Naive thymus-derived CD8-positive, alpha-beta T cell (primary cell): Measurements from ENCODE around the gene PRR4. TPM values are rescaled to one million over a fixed set of nuclear protein-coding genes. Genes with fewer than 3 reads are reported as not detected.

ENCODE experiments used
- polyA plus RNA-seq, 3 donors: library from polyadenylated mRNA; unstranded; fragments of 300-500 nt; fragmentation: Illumina TruSeq; gene quantifications; one replicate each; pipeline ENCODE4 v1.2.3, GENCODE V29; 2021
- total RNA-seq, 8 experiments: library from RNA in 2 of 8; stranded (reverse) in 2 of 8; gene quantifications; one replicate each; pipeline ENCODE4 v1.2.3 and lab custom pipeline; 2021 to 2026

The PRR4 gene
- total and polyA plus RNA-seq, 5 experiments from 2014 or later, result 0.87 to 5.7 (median 2.1) TPM; not detected in 1

Other genes with a start within 250 kb of the PRR4 start
- gene MAGOHB, start 235.9 kb downstream of the PRR4 start, total RNA-seq, result 10 to 100 TPM; 34.3 to 39.1 TPM
- 10 to 100 TPM; 44.1 to 77.3 (median 53.9) TPM for gene MAGOHB, start 235.9 kb downstream of the PRR4 start, polyA plus RNA-seq
- gene STYK1, start 175.4 kb downstream of the PRR4 start, total RNA-seq, result under 1 TPM; 0.10 to 0.19 TPM
- gene STYK1, start 175.4 kb downstream of the PRR4 start, polyA plus RNA-seq, result under 1 TPM in 1 of 3 donors, not detected in 2; 0.47 TPM
- 10 to 100 TPM; 86.0 to 88.6 TPM for gene YBX3, start 126.2 kb downstream of the PRR4 start, total RNA-seq
- gene YBX3, start 126.2 kb downstream of the PRR4 start, polyA plus RNA-seq, result 10 to 100 TPM; 56.6 to 80.1 (median 62.5) TPM
- not detected for gene TAS2R7, start 46.8 kb downstream of the PRR4 start, total RNA-seq
- not detected for gene TAS2R7, start 46.8 kb downstream of the PRR4 start, polyA plus RNA-seq
- gene TAS2R8, start 42.2 kb downstream of the PRR4 start, total RNA-seq, result not detected
- not detected for gene TAS2R8, start 42.2 kb downstream of the PRR4 start, polyA plus RNA-seq
- not detected for gene TAS2R9, start 39.3 kb downstream of the PRR4 start, total RNA-seq
- not detected for gene TAS2R9, start 39.3 kb downstream of the PRR4 start, polyA plus RNA-seq
- gene TAS2R10, start 23.1 kb downstream of the PRR4 start, total RNA-seq, result 1 to 10 TPM; 1.3 TPM
- gene TAS2R10, start 23.1 kb downstream of the PRR4 start, polyA plus RNA-seq, result not detected
- 10 to 100 TPM; 20.8 to 27.1 TPM for gene PRH1, start 34.8 kb upstream of the PRR4 start, total RNA-seq
- gene PRH1, start 34.8 kb upstream of the PRR4 start, polyA plus RNA-seq, result 10 to 100 TPM in 2 of 3 donors, 1 to 10 TPM in 1; 7.0 to 20.8 (median 12.4) TPM
- gene TAS2R13, start 60.1 kb upstream of the PRR4 start, total RNA-seq, result 1 to 10 TPM; 1.2 to 1.5 TPM
- gene TAS2R13, start 60.1 kb upstream of the PRR4 start, polyA plus RNA-seq, result not detected
- not detected for gene PRH2, start 79.8 kb upstream of the PRR4 start, total RNA-seq
- not detected for gene PRH2, start 79.8 kb upstream of the PRR4 start, polyA plus RNA-seq
- 1 to 10 TPM; 3.1 to 3.5 TPM for gene TAS2R14, start 89.8 kb upstream of the PRR4 start, total RNA-seq
- gene TAS2R14, start 89.8 kb upstream of the PRR4 start, polyA plus RNA-seq, result 1 to 10 TPM in 1 of 3 donors, under 1 TPM in 2; 0.71 to 1.2 (median 0.74) TPM
- gene TAS2R50, start 137.4 kb upstream of the PRR4 start, total RNA-seq, result 1 to 10 TPM; 1.2 TPM
- gene TAS2R50, start 137.4 kb upstream of the PRR4 start, polyA plus RNA-seq, result not detected
- gene TAS2R20, start 148.8 kb upstream of the PRR4 start, total RNA-seq, result 1 to 10 TPM; 1.7 to 2.1 TPM
- gene TAS2R20, start 148.8 kb upstream of the PRR4 start, polyA plus RNA-seq, result under 1 TPM; 0.14 to 0.25 (median 0.15) TPM
- 1 to 10 TPM; 3.9 to 4.7 TPM for gene TAS2R19, start 173.1 kb upstream of the PRR4 start, total RNA-seq
- under 1 TPM in 1 of 3 donors, not detected in 2; 0.22 TPM for gene TAS2R19, start 173.1 kb upstream of the PRR4 start, polyA plus RNA-seq
- gene TAS2R31, start 181.9 kb upstream of the PRR4 start, total RNA-seq, result 1 to 10 TPM; 2.8 to 3.2 TPM
- gene TAS2R31, start 181.9 kb upstream of the PRR4 start, polyA plus RNA-seq, result under 1 TPM in 2 of 3 donors, not detected in 1; 0.22 to 0.39 TPM
- gene TAS2R46, start 212.8 kb upstream of the PRR4 start, total RNA-seq, result 1 to 10 TPM in 1 of 2 experiments, under 1 TPM in 1; 0.71 to 1.9 TPM
- under 1 TPM in 1 of 3 donors, not detected in 2; 0.66 TPM for gene TAS2R46, start 212.8 kb upstream of the PRR4 start, polyA plus RNA-seq
- gene TAS2R43, start 242.8 kb upstream of the PRR4 start, total RNA-seq, result 1 to 10 TPM in 1 of 2 experiments, under 1 TPM in 1; 0.91 to 1.4 TPM
- not detected for gene TAS2R43, start 242.8 kb upstream of the PRR4 start, polyA plus RNA-seq